8988T (cell line): ENCODE results near the gene RPL35.

Source experiments
- DNase-seq: peaks from one replicate; pipeline ENCODE4 v3.0.0; 2011

The RPL35 gene

DNA sequence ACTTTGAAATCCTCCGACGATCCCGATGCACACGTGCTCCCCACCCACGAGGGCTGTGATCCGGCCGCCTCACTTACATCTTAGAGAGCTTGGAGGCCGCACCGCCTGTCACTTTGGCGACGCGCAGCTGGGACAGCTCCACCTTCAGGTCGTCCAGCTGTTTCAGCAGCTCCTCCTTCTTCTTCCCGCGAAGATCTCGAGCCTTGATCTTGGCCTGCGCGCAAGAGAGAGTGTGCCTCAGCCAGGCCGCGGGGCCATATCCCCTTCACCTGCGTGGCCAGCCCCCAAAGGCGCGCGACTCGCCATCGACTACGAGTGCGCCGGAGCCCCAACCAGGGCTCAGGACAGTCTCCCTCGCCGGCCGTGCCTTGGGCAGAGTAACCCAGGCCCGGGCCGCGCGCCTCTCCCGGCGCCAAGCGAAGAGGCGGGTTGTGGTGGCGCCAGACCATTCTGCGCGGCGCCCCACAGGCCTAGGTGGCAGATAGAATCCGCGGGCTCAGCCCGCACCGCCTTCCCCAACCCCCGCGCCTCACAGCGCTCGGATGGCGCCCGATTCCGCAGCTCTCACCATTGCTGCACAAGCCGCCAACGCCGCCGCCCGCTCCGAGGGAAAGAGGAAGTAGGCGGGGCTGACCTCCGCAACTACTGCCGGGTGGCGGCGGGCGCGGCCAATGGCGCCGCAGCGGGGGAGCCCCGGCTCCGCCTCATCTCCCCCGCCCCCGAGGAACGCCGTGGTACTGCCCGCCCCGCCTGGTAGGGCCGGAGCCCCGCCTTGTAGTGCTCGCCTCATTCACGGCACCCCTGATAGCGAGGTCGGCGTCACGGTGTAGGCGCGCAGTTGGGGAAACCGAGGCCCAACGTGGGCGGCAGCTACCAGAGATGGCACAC lies at the start of gene RPL35, which contains the start of gene ARPC5L:
Gene RPL35, minus strand, starts transcription at position 616 of the 888 bp plus-strand sequence. Its CDS starts 45 bp downstream, at position 571.
Gene ARPC5L, plus strand, starts transcription at position 789 of the 888 bp plus-strand sequence. CDS start 7,161 bp downstream, outside the sequence.
- DNase-seq = peak; percentile 97

DNA sequence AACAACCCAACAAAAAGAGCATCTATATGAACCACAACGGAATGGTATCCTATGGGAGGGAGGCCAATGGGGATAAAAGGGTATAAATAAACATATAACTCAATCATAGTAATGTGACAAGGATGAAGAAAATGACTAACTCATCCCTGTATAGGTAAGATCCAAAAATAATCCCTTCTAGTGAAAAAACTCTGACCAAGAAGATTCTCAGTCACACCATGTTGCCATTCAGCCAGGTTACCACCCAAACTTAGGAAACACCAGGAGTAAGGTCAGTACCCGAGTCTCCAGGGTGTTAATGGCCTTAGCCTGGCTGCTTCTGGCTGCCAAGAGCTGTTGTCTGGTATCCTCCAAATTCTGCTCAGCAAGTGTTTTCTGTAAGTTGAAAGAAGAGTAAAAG lies 46.3 kb upstream of the RPL35 start:
- no peak for DNase-seq

DNA sequence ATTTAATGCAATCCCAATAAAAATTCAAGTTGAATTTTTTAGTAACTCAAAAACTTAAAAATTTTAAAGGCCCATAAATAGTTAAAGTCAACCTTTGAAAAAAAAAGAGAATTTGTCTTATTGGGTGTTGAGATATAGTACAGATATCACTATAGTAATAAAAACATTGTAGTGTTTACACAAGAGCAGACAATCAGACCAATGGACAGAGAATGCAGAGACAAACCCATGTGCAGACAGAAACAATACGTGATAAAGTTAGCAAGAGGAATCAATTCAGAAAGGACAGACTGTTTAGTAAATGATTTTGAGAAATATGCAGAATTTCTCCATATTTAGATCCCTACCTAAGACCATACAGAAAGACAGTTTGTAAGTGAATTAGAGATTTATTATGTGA lies 45.2 kb upstream of the RPL35 start:
- no peak for DNase-seq

DNA sequence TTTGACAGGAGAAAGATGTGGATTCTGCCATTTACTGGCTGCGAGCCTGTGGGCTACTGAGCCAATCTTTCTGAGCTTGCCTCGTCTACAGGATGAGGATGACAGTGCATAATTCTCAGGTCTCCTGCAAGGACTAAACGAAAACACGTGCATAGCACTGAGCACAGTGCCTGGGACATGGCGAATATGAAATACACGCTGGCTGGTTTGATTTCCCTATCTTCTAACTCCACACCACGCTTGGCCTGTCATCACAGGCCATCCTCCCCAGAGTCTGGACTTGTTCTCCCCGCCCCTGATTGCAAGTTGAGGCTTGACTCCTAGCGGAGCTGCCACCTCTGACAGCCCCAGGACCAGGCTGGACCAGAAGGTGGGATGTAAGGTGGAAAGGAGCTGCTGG lies 38.1 kb upstream of the RPL35 start:
- no peak for DNase-seq

DNA sequence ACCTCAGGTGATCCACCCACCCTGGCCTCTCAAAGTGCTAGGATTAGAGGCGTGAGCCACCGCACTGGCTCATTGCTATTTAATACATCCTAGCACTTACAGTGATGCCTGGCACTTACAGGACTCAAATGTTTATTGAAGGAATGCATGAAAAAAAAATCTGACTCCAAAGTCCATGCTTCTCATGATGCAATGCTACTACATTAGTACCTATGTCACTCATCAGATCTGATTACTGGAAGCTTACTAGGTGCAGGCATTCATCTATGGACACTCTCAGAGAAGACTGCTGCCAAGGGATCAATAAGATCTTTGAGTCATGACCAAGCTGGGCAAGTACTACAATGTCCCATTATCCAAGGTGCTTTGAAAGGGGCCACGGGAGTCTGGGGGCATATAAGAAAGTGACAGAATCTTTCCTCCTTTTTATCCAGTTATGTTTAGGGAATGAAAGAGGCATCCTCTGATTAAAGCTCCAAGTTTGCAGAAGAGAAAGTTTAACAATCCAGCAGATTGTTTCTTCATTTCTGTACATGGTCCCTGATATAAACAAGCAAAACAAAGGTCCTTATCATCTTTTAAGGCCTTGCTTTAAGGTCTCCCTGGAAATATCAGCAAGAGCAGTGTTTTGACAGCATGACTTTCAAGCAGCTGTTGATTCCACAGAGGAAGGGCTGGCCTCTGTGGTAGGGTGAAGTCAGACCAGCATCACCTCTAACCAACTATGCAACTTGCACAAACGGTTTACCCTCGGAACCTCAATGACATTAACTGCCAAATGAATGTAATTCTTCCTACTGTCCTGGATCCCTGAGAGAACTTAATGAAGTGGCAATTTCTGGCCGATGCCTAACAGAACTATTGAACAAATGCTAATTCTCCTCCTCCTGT lies 36.1 kb upstream of the RPL35 start:
- DNase-seq = no peak

DNA sequence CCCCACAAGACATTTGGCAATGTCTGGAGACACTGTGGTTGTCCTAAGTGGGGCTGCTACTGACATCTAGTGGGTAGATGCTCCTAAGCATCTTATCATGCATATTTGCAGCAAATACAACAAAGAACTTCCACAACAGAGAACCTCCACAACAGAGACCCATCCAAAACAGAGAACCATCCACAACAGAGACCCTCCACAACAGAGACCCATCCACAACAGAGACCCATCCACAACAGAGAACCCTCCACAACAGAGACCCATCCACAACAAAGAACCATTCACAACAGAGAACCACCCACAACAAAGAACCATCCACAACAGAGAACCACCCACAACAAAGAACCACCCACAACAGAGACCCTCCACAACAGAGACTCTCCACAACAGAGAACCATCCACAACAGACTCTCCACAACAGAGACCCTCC lies 33.0 kb upstream of the RPL35 start:
- no peak for DNase-seq

DNA sequence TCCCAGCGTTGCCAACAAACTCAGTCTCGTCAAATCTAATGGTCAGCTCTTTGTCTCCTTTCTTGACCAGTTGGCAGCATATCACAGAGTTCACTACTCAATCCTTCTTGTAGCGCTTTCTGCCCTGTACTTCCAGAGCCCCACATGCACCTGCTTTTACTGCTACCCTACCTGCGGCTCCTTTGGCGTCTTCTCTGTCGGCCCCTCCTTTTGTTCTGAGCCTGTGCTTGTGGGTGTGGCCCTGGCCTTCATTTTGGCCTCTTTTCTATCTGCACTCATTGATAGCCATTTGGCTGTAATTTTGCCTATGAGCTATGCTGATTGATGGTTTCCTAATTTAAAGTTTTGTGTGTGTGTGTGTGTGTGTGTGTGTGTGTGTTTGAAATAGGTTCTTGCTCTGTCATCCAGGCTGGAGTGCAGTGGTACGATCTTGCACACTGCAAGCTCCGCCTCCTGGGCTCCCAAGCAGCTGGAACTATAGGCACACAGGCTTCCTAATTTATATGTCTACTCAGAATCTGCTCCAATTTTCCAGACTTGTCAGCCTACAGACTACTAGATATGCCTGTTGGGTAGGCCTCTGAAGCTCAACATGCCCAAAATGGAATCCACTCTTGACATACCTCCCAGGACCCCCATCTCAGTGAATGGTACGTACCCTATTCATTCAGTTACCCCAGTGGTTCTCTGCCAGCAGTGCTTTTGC lies 32.4 kb upstream of the RPL35 start:
- no peak for DNase-seq

DNA sequence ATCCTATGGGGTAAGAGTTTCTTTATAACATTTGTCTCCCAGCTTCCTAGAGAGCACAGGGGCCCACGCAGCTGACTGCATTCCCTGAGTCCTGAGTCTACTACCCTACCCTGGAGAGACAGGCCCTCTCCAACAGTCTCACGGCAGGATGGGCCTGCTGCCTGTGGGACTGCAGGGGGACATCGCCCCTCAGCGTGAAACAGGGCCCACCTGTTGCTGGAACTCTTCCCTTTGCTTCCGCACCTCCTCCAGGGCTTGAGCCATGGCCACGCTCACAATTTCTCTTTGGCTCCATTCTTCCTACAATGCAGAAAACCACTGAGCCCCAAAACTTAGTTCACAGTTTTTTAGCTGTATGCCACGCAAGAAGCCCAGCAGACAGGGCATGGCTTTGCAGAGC lies 28.4 kb upstream of the RPL35 start:
- DNase-seq = no peak

DNA sequence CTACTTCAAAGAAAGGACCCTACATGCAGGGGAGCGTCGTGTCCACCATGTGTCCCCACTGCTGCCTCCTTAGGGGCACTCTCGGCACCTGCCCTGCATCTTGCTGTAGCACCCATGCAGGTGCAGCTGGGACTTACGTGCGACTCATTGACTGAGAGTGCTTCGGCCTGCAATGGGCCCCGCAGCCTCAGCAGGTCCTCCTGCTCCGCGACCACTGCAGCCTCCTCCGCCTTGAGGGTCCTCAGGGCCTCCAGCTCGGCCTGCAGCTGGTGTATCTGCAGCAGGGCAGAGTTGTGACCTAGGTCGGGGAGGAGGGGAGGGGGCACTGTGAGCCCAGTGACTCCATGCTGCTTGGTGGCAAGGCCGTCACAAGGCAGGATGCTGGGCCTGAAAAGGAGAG lies 27.2 kb upstream of the RPL35 start:
- DNase-seq = no peak

DNA sequence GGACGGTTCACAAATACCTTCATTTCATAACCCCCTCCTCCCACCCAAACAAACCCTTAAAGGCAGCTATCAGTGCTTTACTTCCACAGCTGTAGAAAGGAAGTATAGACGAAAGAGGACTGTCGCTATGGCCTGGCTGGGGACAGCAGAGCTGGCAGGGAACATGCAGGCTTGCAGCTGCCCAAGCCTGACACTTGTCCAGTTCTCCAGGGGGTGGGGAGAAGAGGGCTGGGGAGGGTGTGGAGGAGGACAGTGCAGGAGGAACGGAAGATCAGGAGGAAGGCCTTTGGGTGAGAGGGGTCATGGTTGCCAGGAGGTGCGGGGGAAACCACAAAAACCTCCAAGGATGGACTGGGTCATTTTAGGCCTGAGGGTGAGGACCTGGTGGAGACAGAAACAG lies 26.1 kb upstream of the RPL35 start:
- no peak for DNase-seq

DNA sequence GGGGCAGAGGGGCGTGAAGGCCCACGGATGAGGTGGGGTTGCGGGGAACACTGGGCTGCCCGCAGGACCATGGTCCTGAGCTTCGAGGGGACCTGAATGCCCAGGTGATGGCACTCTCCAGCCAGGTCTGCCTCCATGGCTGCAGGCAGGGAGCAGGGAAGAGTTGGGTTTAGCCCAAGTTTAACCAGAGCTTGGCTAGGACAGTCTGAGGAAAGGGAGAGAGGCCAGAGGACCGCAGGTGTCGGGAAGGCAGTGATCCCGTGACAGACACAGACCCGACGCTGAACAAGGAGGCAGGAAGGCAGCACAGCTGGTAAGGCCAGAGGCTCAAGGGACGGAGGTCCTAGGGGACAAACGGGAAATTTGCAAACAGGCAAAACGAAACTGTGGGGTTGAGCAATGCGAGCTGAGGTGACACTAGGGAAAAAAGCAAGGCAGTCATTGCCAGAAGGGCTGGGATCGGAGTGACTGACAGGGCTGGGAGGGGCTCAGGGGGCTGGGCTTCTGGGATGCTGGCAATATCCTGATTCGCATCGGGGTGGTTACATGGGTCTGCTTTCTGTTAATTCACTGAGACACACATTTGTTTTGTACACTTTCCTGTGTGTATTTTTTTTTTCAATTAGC lies 25.2 kb upstream of the RPL35 start:
- DNase-seq = no peak

DNA sequence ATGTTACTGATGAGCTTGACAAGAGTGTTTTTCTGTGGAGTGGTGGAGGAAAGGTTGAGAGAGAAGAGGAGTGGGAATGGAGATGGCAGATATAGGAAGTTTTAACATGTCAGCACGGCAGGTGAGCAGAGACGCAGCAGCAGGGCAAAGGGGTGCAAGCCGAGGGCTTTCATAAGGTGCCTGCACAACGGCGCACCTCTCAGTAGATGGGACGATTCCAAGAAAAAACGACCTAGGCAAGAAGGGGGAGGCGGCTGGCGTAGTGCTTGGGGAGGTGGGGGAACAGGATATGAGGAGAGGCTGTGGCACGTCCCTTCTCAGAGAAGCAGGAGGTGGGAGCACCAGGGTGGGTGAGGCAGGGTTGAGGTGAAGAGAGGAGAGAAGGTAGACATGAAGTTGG lies 24.7 kb upstream of the RPL35 start:
- DNase-seq = no peak

DNA sequence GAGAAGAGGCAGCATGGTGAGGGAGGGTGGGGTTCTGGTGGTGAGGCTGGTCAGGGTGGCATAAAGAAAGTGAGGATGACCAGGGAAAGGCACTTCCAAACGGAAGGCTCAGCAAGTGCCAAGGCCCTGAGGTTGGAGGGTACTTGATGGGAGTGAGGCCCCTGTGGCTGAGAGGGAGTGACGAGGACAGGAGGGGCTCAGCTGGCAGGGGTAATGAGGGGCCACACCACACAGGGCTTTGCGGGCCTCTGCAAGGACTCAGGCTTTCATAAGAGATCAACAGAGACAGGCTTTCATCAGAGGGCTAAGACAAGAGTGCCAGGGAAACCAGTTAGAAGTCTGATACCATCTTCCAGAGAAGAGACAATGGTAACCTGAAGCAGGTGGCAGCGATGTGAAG lies 23.8 kb upstream of the RPL35 start:
- DNase-seq = no peak

DNA sequence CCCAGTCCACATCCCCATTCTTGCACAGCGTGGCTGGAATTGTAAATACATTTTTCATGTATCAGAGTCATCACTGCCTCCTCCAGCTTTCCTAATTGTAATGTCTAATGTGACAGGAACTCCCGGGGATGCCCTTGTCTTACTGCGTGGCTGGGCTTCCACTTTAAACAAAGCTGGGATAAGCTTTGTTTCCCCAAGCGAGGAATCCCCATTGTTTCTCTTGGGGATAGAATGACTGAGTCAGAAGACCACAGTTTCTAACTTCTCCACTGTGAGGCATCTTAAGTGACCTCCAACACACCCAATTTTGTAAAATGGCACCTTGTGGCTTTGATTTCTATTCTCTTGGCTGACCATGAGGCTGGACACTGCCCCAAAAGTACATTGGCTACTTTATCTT lies 22.6 kb upstream of the RPL35 start:
- no peak for DNase-seq

DNA sequence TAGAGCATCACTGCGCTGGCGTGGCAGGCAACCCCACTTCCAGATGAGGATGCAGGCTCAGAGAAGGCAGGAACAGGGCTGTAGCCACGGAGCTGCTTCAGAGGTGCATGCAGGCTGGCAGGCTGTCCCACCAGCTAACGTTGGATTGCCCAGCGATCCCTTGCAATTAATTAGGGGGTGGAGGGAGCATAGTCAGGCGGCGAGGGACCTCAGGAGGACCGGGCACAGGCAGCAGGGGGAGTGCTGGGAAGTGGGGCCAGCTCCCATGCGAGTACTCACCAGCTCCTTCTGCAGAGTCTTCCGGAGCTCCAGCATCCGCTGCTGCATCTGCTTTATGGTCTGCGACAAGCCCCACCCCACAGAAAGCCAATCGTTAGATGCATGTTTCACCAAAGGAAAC lies 20.5 kb upstream of the RPL35 start:
- DNase-seq = no peak

DNA sequence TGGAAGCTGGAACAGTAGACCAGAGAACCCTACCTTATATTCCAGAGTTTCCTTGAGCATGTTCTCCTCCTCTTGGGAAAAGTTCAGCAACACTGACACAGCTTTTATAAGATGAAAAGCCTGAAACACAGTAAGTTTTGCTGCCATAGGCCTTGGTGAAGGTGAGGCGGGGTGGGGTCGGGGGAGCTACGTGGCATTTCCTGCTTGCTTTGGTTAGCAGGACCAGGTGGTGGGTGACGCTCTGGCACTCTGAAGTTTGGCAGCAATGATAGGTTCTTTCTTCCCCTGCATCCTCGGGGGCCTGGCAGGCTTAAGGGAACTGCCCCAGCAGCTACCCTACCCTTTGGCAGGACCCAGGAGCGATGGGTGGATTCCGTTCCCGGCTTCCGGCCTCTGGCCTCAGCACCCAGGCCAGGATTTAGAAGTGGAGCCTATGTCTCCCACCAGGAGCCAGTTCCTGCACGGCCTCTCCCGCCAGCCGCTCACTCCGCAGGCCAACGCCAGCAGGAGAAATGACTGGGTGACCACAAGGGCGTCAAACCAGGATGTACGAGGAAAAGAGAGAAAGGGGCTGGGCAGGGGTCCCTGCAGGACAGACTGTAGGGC lies 19.5 kb upstream of the RPL35 start:
- DNase-seq = no peak

DNA sequence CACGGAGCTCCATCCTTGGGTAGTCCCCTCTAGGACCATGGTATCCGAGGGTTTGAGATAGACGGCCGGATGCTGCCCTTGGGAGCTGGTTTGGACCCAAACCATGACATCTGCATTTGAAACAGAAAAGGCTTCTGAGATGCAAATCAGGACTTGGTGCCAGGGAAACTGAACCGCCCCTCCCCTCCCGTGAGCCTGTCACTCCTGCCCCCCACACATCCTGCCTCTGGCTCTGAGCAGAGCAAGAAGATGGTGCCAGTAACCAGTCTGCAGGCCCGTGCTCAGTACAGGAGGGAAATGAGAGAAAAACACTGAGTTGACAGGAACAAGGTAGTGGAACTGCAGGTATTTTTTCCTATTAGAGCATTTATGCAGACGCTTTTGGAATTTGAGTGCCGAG lies 18.7 kb upstream of the RPL35 start:
- DNase-seq = no peak

DNA sequence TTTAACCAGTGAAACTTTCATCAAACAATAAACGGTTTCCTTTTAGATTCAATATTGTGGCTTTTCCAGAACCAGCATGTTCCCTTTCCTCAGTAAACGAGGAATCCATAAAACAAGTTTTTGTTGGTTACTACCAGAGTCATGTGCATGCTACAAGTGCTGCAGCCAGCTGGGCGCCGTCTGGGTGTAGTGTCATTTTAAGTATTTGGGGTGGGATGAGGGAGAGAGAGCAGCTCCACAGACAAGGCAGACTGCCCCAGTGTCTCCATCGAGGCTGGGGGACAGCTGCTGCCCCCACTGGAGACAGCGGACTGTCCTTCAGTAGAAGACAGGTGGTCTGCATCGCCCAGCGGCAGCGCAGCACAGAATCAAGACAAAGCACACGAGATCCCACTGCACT lies 17.5 kb upstream of the RPL35 start:
- no peak for DNase-seq

DNA sequence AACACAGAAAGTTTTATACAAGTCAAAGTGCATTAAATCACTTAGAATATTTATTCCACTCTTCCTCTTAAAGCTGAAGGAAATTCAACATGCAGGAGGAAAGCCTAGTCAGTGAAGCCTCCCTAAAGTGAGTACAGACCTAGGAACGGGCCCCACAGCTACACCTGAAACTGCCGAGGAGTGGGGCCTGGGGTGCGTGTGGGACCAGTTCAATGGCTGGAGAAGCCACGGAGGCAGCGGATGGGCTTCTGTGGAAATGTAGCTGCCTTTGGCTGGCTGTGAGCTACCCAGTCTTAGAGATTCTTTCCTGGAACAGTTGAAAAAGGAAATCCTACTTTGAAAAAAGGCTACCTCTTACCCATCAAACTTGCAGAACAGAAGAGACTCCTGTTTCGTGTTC lies 16.8 kb upstream of the RPL35 start:
- DNase-seq = no peak

DNA sequence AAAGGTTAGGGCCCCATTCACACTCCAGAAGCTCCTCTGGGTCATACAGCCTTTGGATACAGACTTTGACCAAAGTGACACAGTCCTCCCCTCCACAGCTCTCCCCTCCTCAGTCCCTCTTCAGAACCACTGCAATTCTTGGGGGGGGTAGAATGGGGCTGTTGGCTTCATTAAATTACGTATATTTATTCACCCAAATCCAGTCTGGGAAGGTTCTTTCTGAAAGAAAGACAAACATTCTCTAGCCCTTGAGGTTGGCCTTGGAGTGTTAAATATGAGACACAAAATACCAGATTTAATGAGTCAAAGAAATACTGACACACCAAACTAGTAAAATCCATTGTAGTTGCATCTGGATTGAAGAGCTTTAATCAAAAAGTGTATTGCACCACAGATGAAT lies 16.3 kb upstream of the RPL35 start:
- no peak for DNase-seq

DNA sequence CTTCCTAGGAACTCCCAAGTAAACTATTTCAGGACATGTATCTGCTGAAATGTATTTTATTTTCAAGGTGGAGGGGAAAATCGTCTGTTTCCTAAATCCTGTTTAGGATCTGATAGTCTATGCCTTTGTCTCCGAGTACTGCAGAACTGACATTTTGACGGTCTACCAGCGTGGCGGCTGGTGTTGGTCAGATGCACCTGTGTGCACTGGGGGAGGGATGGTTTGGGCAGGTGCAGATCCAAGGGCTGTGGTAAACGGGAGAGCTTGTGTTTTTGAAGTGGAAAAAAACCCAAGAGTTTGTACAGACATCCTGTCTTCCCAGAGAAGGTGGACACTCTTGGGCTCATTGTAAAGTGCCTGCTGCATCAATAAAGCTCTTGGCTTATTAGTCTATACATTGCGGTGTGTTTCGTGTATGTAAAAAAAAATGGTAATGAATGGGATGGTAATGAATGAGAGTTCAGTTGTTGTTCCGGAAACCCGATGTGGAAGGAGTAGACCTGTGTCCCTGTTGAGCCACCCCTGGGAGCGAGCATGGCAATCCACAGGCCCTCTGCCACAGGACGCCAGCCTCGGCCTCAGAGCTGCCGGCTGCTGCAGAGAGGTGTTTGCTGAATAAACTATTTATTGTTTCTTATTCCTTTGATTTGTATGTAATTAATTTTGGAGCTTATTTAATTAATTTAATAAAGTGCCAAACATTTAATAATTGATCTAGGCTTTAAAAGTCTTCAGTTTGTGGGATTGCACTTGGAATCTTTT lies 15.4 kb upstream of the RPL35 start:
- DNase-seq = no peak

DNA sequence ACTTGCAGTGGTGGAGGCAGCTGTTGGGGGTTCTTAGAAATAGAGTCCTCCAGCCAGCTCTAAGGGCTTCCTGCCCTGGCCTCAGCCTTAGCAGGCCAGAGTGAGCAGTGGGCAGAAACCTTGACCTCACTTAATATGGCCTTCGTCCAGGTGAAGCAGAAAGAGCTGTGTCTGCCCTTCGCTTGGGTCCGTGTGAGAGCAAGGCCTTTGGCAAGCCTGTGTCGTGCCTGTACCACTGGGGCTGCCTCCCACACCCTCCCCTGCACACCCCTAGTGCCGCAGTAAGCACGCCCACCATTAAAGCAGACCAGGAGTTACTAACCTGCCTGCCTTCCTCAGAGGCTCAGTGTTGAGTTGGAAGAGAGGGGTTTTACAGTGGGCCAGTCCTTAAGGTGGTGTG lies 13.7 kb upstream of the RPL35 start:
- no peak for DNase-seq
